Endothelial cell of umbilical vein (primary cell): ENCODE measurements around the gene GNE. TPM values are rescaled to one million over a fixed set of nuclear protein-coding genes. Genes with fewer than 3 reads are reported as not detected.

ENCODE experiments used
- BruUV-seq: library from RNA; stranded (reverse); fragments of 400-500 nt; replicated peaks from 2 replicates; lab custom pipeline; 2021; lab: Mats Ljungman, UMichigan
- CTCF ChIA-PET: fragments of 300-600, 350-600 bp; sonication (Branson Sonifier 250); formaldehyde crosslinking; loops from one replicate; lab custom pipeline; 2021; ENCODE audit warnings: antibody characterized with exemption, inconsistent platforms; lab: Charles Lee
- POLR2A ChIA-PET: fragments of 300-600, 350-600 bp; sonication (Branson Sonifier 250); formaldehyde crosslinking; loops from one replicate; lab custom pipeline; 2021; ENCODE audit warnings: antibody characterized with exemption, inconsistent platforms; lab: Charles Lee
- DNase-seq: peaks from one replicate; pipeline ENCODE4 v3.0.0-alpha.2; 2011; ENCODE audit warnings: low read depth, low spot score
- FAIRE-seq: peaks from 2 replicates; lab custom pipeline; 2011; peaks lifted over from hg19 to GRCh38; lab: Jason Lieb, UNC
- H2AFZ ChIP-seq: 2 replicates; pipeline ENCODE4 v1.6.0; 2012; ENCODE audit warnings: low read depth, low read length, control low read depth, inconsistent platforms
- H3K27ac ChIP-seq: 2 replicates; pipeline ENCODE4 v1.5.1; 2011; ENCODE audit warnings: low read depth, mild to moderate bottlenecking, control low read depth, low read length, moderate library complexity; ENCODE audit not compliant: insufficient read depth
- H3K27me3 ChIP-seq, 2 experiments: 2 replicates each; pipeline versions ENCODE4 v1.6.0 to v1.6.1; 2011; ENCODE audit warnings: low read length in 2 of 2, mixed read lengths in 1 of 2; ENCODE audit not compliant: control insufficient read depth in 2 of 2, insufficient read depth in 2 of 2
- H3K36me3 ChIP-seq, 2 experiments: 2 replicates in 1 of 2; 3 replicates in 1 of 2; pipeline ENCODE4 v1.5.1; 2011; ENCODE audit warnings: low read length in 2 of 2, mild to moderate bottlenecking in 1 of 2, moderate library complexity in 1 of 2; ENCODE audit not compliant: control insufficient read depth in 2 of 2, insufficient read depth in 2 of 2; ENCODE audit errors: extremely low read depth in 1 of 2
- H3K4me1 ChIP-seq: 3 replicates; pipeline ENCODE4 v1.5.1; 2011; ENCODE audit warnings: mild to moderate bottlenecking, low read length; ENCODE audit not compliant: control insufficient read depth, insufficient read depth; ENCODE audit errors: extremely low read depth
- H3K4me2 ChIP-seq: 2 replicates; pipeline ENCODE4 v1.6.1; 2011; ENCODE audit warnings: low read length, control low read depth, mixed read lengths; ENCODE audit not compliant: insufficient read depth
- H3K4me3 ChIP-seq, 3 experiments: fragments of 200-600 bp in 1 of 3; sonication (generic), shearing (Covaris generic) in 1 of 3; replicated peaks in 1 of 3; 2 replicates each; pipeline ENCODE4 v1.5.1; 2011 to 2016; ENCODE audit warnings: control low read depth in 3 of 3, low read length in 3 of 3, mild to moderate bottlenecking in 2 of 3, inconsistent platforms in 1 of 3, low read depth in 1 of 3, moderate library complexity in 1 of 3; ENCODE audit not compliant: insufficient read depth in 1 of 3
- H3K79me2 ChIP-seq: 2 replicates; pipeline ENCODE4 v1.6.0; 2012; ENCODE audit warnings: low read length, inconsistent platforms; ENCODE audit not compliant: control insufficient read depth, insufficient read depth
- H3K9ac ChIP-seq: replicated peaks from 2 replicates; pipeline ENCODE3; 2011; ENCODE audit warnings: low read length, control low read depth; ENCODE audit not compliant: insufficient read depth; ENCODE audit errors: extremely low read depth
- H3K9me1 ChIP-seq: replicated peaks from 3 replicates; pipeline ENCODE4 v1.6.0; 2011; ENCODE audit warnings: mild to moderate bottlenecking, low read length; ENCODE audit not compliant: control insufficient read depth, insufficient read depth; ENCODE audit errors: extremely low read depth
- H3K9me3 ChIP-seq: replicated peaks from 2 replicates; pipeline ENCODE4 v1.5.1; 2012; ENCODE audit warnings: low read length, inconsistent platforms; ENCODE audit not compliant: control insufficient read depth, insufficient read depth
- H4K20me1 ChIP-seq: replicated peaks from 2 replicates; pipeline ENCODE3; 2011; ENCODE audit warnings: mild to moderate bottlenecking, low read length; ENCODE audit not compliant: control insufficient read depth, insufficient read depth; ENCODE audit errors: extremely low read depth
- EZH2 ChIP-seq: IDR thresholded peaks from 2 replicates; pipeline ENCODE4 v1.6.1; 2012; ENCODE audit warnings: borderline replicate concordance, low read depth, mild to moderate bottlenecking, moderate library complexity, low read length, inconsistent platforms; ENCODE audit not compliant: severe bottlenecking
- FOS ChIP-seq: IDR thresholded peaks from 2 replicates; pipeline ENCODE4 v1.6.1; 2011; ENCODE audit warnings: mild to moderate bottlenecking, low read length, moderate library complexity, borderline replicate concordance; ENCODE audit not compliant: insufficient read depth
- GATA2 ChIP-seq: IDR thresholded peaks from 2 replicates; pipeline ENCODE4 v1.7.0; 2011; ENCODE audit warnings: low read depth, mild to moderate bottlenecking, moderate library complexity, mixed read lengths, low read length; ENCODE audit not compliant: insufficient read length, insufficient read depth
- JUN ChIP-seq: IDR thresholded peaks from 2 replicates; pipeline ENCODE4 v1.6.1; 2011; ENCODE audit warnings: borderline replicate concordance, low read depth; ENCODE audit not compliant: insufficient read length, insufficient read depth
- MYC ChIP-seq: IDR thresholded peaks from one replicate; pipeline ENCODE4 v1.6.1; 2011; ENCODE audit warnings: mild to moderate bottlenecking, low read depth, low read length
- POLR2A ChIP-seq: IDR thresholded peaks from 2 replicates; pipeline ENCODE4 v1.6.1; 2012; ENCODE audit warnings: low read depth, mild to moderate bottlenecking, control low read depth, low read length
- dilution Hi-C: fragments of 300-500 bp; cut with MboI; formaldehyde crosslinking; loops from one replicate; pipeline ENCODE4 v1.15.0; 2019; ENCODE audit warnings: low sequenced_read_pairs; ENCODE audit not compliant: extremely low pct_ligation_motif_present
- intact Hi-C: fragments of 100-400 bp; cut with micrococcal nuclease; formaldehyde crosslinking; loops from one replicate; pipeline ENCODE4 v1.10.0; 2022
- polyA plus RNA-seq, 4 experiments: library from polyadenylated mRNA; depleted of rRNA in 3 of 4; stranded (reverse) in 3 of 4; unstranded in 1 of 4; fragments of >200 nt; gene quantifications; 2 replicates each; pipeline versions ENCODE4 v1.2.1 to v1.2.3, GENCODE V29; 2011 to 2012; ENCODE audit warnings: missing spikeins in 1 of 4
- total RNA-seq: library from RNA; stranded (reverse); gene quantifications from 2 replicates; pipeline ENCODE4 v1.2.3, GENCODE V29; 2021
- TF ChIP-seq, protein P1 (sequence below), 2 donors: IDR thresholded peaks; 1 replicate in 1 of 2; 2 replicates in 1 of 2; pipeline ENCODE4 v1.5.1; 2011; ENCODE audit warnings: low read length in 2 of 2, mild to moderate bottlenecking in 2 of 2, moderate library complexity in 2 of 2, control low read depth in 1 of 2, inconsistent platforms in 1 of 2, low read depth in 1 of 2; ENCODE audit not compliant: insufficient read depth in 1 of 2; ENCODE audit errors: extremely low read depth in 1 of 2
- TF ChIP-seq, protein P2 (sequence below): IDR thresholded peaks from 2 replicates; pipeline ENCODE4 v1.6.1; 2011; ENCODE audit not compliant: insufficient read depth, insufficient read length

GNE gene
- total and polyA plus RNA-seq, 2 donors (not counting 3 experiments of a cell fraction or from before 2014, with no cell fraction given): 8.5 to 11.4 TPM

DNA sequence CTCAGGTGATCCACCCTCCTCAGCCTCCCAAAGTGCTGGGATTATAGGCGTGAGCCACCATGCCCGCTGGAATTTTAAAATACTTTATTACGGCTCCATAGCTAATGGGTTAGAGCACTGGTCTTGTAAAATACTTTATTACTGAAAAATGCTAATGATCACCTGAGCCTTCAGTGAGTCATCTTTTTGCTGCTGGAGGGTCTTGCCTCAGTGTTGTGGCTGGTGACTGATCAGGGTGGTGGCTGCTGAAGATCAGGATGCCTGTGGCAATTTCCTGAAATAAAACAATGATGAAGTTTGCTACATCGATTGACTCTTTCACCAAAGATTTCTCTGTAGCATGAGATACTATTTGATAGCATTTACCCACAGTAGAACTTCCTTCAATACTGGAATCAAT, 26.0 kb upstream of the GNE start:
- no peaks in the 10 kb centered on the region for H3K9me3 ChIP-seq
- H3K9ac ChIP-seq: no peak overlapping the region
- ChIA-PET CTCF (interaction anchor here (2.0 kb wide), 1 partner anchor 44 kb away, joined by 5 read pairs; no protein-coding TSS in a partner anchor), POLR2A (no interaction called here)
- no peaks in the 10 kb centered on the region for H3K36me3 ChIP-seq
- no peaks in the 10 kb centered on the region for H3K4me1 ChIP-seq
- no peaks in the 10 kb centered on the region for H3K27me3 ChIP-seq
- H4K20me1 ChIP-seq: no peaks in the 10 kb centered on the region
- TF ChIP-seq, protein P1, sequence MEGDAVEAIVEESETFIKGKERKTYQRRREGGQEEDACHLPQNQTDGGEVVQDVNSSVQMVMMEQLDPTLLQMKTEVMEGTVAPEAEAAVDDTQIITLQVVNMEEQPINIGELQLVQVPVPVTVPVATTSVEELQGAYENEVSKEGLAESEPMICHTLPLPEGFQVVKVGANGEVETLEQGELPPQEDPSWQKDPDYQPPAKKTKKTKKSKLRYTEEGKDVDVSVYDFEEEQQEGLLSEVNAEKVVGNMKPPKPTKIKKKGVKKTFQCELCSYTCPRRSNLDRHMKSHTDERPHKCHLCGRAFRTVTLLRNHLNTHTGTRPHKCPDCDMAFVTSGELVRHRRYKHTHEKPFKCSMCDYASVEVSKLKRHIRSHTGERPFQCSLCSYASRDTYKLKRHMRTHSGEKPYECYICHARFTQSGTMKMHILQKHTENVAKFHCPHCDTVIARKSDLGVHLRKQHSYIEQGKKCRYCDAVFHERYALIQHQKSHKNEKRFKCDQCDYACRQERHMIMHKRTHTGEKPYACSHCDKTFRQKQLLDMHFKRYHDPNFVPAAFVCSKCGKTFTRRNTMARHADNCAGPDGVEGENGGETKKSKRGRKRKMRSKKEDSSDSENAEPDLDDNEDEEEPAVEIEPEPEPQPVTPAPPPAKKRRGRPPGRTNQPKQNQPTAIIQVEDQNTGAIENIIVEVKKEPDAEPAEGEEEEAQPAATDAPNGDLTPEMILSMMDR (IDR thresholded peaks at IDR 0.05; ENCODE audit: extremely low read depth in 1 of 2, insufficient read depth in 1 of 2, low read depth in 1 of 2, low read length in 2 of 2): no peak
- TF ChIP-seq JUN (no peak), GATA2 (no peak), EZH2 (no peak), MYC (no peak), FOS (no peak), POLR2A (no peak)
- TF ChIP-seq, protein P2, sequence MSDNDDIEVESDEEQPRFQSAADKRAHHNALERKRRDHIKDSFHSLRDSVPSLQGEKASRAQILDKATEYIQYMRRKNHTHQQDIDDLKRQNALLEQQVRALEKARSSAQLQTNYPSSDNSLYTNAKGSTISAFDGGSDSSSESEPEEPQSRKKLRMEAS: no peak
- no TSS peak for BruUV-seq
- intact Hi-C loops: no loop called here
- dilution Hi-C loops: no loop called here
- H3K9me1 ChIP-seq: no peaks in the 10 kb centered on the region
- H2AFZ ChIP-seq: no peak overlapping the region
- DNase-seq (no peak), FAIRE-seq (no peak)
- no peak overlapping the region for H3K4me2 ChIP-seq
- H3K79me2 ChIP-seq: no peaks in the 10 kb centered on the region
- no peak overlapping the region for H3K27ac ChIP-seq
- H3K4me3 ChIP-seq: no peak overlapping the region
